ENCODE data around the gene ZCCHC14.
"Not testable (repeated sequence)": the region's sequence is repeated elsewhere in the genome, so short reads cannot be mapped to it uniquely, and the experiment has no call there.

Gene ZCCHC14

DNA sequence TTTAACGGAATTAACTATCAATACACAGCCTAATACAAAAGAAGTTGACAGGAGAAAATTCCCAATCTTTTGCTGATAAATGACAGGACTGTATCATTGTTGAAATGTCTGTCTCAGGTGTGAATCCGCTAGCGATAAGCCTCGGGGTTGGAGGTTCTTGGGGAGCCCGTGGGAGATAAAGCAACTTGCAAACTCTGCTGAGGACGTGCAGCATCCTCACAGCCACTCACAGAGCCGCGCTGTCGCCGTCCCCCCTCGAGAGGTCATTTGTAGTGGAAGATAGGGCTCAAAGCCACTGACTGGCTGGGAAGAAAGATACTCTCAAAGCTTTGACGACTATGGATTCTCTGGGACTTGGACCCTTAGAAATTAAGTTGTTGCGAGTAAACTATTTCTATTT is 83.7 kb downstream of the ZCCHC14 start:
- peaks cover 15% of the 10 kb centered on the region for H3K36me3 ChIP-seq (ENCODE audit: insufficient read depth, low read length)
- no peak overlapping the region for H3K9ac ChIP-seq (ENCODE audit: low read depth, low read length)
- H3K4me1 ChIP-seq (ENCODE audit: insufficient read depth, low read length): no peaks in the 10 kb centered on the region
- H3K9me3 ChIP-seq (ENCODE audit: control insufficient read depth, insufficient read depth, low read length): no peaks in the 10 kb centered on the region

DNA sequence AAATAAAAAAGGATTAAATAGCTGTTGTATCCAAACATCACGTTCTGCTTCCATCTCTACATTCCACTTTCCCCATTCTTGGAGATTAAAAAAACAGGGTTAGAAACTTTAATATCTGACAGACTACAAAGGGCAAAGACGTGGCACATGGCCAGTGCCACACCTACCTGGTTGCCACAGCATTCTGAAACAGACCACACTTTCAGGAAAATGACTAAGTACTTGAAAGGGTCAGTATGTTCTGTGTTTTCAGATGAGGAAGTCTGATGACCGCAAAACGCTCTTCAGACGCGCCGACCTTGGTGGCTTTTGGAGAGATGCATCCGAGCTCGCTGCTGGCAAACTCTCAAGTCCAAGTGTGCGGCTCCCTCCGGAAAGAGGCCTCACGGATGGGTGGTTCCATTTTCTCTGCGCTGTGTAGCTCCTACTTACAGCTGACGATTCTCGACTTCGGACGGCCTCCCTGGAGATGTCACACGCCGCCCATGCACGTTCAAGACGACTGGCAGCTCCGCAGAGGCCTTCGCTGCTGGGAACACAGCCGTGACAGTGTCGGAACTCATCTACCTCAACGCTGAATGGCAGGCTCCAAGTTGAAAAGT is 85.2 kb downstream of the ZCCHC14 start:
- no peak overlapping the region for H3K9ac ChIP-seq (ENCODE audit: low read depth, low read length)
- no peaks in the 10 kb centered on the region for H3K4me1 ChIP-seq (ENCODE audit: insufficient read depth, low read length)
- H3K36me3 ChIP-seq (ENCODE audit: insufficient read depth, low read length): peaks cover 20% of the 10 kb centered on the region
- no peaks in the 10 kb centered on the region for H3K9me3 ChIP-seq (ENCODE audit: control insufficient read depth, insufficient read depth, low read length)

DNA sequence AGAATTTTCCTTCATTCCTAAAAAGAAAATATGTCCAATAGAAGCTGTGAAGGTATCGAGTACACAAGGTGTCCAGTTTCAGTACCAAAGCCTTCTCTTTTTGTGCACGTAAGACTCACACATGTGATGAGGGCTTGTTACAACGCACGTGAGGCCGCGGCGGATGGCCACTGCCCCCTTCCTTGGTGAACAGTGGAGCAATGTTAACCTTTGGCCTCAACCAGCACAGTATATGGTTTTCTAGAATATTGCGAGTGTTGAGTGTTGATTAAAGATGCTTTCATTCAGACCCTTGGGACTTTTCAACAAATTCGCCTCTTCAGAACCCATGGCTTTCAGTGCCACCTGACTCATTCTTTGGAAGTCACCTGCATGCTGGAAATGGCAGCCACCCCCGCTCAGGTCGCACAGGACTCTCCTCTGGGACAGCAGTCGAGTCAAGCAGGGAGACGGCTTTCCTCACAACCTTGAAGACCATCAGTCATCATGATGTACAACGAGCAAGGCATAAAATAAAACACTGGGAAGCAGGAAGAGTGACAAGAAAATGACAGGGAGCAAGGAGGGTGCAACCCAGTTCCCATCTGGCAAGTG is 86.2 kb downstream of the ZCCHC14 start:
- Histone ChIP-seq H3K36me3 (ENCODE audit: insufficient read depth, low read length) (peaks cover 20% of the 10 kb centered on the region; the same call in 1 of the 2 replicates), H3K9ac (ENCODE audit: low read depth, low read length) (no peak overlapping the region), H3K4me1 (ENCODE audit: insufficient read depth, low read length) (no peaks in the 10 kb centered on the region), H3K9me3 (ENCODE audit: control insufficient read depth, insufficient read depth, low read length) (no peaks in the 10 kb centered on the region)

DNA sequence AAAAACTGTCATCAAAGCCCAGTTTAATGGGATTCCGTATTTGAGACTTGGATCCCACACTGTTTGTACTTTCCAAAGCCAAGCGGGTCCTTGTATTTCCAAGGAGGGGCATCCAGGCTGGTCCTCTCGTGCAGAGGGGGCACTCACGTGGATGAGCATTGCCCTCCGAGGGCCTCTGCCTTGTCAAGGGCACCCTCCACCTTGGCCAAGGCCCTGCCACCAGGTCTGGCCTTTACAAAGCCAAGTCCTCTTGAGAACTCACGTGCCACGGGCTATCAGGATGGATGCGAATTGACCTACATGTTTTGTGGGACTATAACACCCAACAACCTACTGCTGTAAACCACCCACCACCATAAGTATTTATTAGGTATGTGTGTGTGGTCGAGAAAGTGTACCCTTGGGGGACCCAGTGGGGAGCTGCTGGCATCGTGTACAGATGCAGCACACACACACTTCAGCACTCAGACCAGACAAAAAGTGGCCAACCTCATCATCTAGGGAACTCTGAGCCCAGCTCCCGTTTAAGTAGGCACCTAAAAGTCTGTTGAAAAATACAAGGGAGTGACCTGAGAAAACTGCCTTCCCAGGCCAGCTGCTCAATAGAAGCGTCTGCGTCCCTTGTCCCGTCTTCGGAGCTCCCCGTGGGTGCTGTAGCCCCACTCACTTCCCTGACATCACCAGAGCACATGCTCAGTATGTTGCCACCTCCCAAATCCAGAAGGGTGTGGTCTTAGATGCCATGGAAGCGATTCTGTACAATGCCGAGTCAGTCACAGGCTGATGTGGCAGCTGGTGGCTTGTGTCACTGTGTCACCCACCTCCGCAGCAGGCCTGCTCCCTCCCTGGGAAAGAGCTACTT is 87.8 kb downstream of the ZCCHC14 start:
- Histone ChIP-seq H3K9me3 (ENCODE audit: control insufficient read depth, insufficient read depth, low read length) (no peaks in the 10 kb centered on the region), H3K9ac (ENCODE audit: low read depth, low read length) (no peak overlapping the region), H3K4me1 (ENCODE audit: insufficient read depth, low read length) (no peaks in the 10 kb centered on the region), H3K36me3 (ENCODE audit: insufficient read depth, low read length) (peaks cover 20% of the 10 kb centered on the region; the same call in 1 of the 2 replicates)

DNA sequence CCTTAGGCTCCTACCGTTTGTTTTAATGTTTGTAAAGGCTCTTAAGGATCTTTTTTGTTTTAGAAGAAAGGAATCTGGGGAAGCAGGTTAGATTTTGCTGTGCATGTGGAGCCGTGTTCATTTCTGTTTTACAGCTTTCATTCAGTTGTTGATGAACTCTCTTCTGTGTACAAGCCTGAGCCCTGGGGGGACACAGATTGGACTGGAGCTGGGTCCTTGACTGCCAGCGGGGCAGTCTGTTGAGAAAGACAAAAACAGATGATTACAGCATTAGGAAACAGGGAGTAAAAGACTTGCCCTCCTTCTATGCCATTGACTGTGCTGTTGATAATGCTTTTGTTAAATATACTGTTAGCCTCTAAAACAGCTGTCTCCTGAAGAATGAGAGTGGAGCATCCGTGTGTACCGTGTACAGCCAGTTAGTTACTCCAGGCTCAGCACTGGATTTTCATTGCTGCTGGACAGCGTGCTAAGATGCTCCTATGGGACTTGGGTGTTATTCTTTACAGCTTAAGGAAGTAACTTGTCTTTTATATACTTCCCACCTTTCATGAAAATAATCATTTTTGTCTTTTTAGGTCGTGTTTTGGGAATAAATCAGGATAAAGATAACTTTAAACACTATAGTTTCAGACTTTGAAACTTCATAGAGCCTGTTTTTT is 97.5 kb downstream of the ZCCHC14 start:
- H3K9me3 ChIP-seq (ENCODE audit: control insufficient read depth, insufficient read depth, low read length): no peaks in the 10 kb centered on the region
- no peak overlapping the region for H3K9ac ChIP-seq (ENCODE audit: low read depth, low read length)
- peaks cover 3% of the 10 kb centered on the region for H3K36me3 ChIP-seq (ENCODE audit: insufficient read depth, low read length)
- 0 out of 2 replicates have a peak, but pooled peaks cover 6% of the 10 kb centered on the region for H3K4me1 ChIP-seq (ENCODE audit: insufficient read depth, low read length)

DNA sequence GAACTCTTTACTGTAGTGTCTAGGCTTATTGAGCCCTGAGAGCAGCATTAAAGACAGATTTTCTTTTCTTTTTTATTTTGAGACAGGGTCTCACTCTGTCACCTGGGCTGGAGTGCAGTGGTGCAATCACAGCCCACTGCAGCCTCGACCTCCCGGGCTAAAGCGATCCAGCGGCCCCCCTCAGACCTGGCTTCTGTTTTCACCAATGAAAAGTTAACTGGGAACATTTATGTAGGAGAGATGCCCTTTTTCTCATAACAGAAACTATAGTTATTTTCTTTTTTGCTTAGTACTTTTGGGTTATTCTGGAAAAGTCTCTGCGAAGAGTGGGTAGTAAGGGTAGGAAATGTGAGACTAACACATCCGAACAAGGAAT is 99.2 kb downstream of the ZCCHC14 start:
- peak overlapping the region; percentile 46; the same call in 1 of the 2 replicates for H3K9ac ChIP-seq (ENCODE audit: low read depth, low read length)
- H3K4me1 ChIP-seq (ENCODE audit: insufficient read depth, low read length): 0 out of 2 replicates have a peak, but pooled peaks cover 6% of the 10 kb centered on the region

DNA sequence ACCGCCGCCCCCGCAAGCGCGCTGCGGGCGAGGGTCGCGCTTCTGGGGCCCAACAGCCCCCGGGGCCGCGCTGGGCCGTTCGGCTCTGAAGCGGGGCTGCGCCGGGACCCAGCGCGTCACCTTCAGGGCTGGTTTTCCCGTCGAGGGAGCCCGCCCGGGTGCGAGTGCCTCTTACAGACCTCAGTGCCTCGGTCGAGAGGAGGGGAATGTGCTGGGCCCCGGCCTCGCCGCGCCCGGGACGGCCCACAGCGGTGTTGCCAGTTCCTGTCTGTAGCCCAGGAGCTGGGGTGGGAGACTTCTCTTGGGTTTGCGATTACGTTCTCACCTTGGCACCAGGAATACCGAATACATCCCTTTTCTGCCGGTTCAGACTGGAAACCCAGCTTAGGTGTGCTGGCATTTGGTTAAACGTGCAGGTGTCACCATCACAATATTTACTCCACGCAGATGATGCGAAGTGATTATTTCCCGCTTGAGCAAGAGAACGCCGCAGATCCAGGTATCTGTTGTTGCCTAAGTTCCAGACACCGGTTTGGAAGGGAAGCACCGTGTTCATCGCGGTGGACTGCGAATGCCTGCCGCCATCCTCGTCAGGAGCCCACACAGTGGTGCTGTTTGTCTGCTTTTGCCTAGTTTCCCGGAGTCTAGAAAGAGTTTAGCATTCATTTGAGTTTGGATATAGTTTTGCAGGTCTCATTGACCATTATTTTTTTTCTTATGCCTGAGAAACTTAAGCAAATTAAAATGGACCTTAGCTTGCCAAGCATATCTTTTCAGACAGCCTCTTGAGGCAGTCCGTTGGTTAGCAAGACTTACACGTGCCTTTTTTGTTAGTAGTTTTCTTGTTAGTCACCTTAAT is 99.8 kb downstream of the ZCCHC14 start:
- Histone ChIP-seq H3K4me1 (ENCODE audit: insufficient read depth, low read length) (0 out of 2 replicates have a peak, but pooled peaks cover 7% of the 10 kb centered on the region), H3K36me3 (ENCODE audit: insufficient read depth, low read length) (no peaks in the 10 kb centered on the region; the same call in 1 of the 2 replicates), H3K9me3 (ENCODE audit: control insufficient read depth, insufficient read depth, low read length) (no peaks in the 10 kb centered on the region), H3K9ac (ENCODE audit: low read depth, low read length) (peak overlapping the region; percentile 46; the same call in 1 of the 2 replicates)

More for the DNA sequence above, 99.2 kb downstream of the ZCCHC14 start:
- H3K9me3 ChIP-seq (ENCODE audit: control insufficient read depth, insufficient read depth, low read length): no peaks in the 10 kb centered on the region
- no peaks in the 10 kb centered on the region; the same call in 1 of the 2 replicates for H3K36me3 ChIP-seq (ENCODE audit: insufficient read depth, low read length)

DNA sequence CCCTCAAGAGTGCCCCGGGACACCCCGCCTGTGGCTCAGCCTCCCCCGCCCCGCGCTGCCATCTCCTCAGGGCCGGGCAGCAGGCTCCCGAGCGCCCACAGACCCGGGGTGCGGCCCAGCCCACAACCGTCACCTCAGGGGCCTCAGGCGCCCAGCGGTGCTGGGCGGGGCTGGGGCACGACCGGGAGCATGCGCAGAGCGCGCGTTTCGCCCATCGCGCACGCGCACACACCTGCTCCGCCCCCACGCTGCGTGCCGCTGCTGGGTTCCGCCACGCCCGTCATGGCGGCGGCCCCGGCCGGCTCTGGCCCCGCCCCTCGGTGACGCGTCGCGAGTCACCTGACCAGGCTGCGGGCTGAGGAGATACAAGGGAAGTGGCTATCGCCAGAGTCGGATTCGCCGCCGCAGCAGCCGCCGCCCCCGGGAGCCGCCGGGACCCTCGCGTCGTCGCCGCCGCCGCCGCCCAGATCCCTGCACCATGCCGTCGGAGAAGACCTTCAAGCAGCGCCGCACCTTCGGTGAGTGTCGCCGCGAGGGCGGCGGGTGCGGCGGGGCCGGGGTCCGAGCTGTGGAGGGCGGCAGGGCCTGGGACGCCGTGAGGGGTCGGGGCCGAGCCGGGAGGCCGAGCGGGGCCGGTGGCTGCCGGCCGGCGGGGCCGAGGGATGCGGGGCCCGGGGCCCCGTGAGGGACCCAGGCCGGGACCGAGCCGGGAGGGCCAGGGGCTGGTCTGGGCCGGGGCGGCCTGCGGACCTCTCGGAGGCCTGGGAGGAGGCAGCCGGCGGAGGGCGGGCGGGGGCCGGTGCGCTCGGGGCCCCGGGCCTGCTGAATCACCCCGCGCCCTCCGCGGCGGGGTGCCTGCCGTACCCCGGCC is 100.6 kb downstream of the ZCCHC14 start, which contains the start of gene MAP1LC3B:
Gene MAP1LC3B, plus strand, starts transcription at position 387 of the 871 bp plus-strand sequence. Its CDS starts 92 bp downstream, at position 479.
- H3K36me3 ChIP-seq (ENCODE audit: insufficient read depth, low read length): no peaks in the 10 kb centered on the region; the same call in 1 of the 2 replicates
- H3K9ac ChIP-seq (ENCODE audit: low read depth, low read length): peak within 1 kb of the TSS; percentile 77
- H3K4me1 ChIP-seq (ENCODE audit: insufficient read depth, low read length): 0 out of 2 replicates have a peak, but pooled peaks cover 10% of the 10 kb centered on the region
- no peaks in the 10 kb centered on the region for H3K9me3 ChIP-seq (ENCODE audit: control insufficient read depth, insufficient read depth, low read length)

DNA sequence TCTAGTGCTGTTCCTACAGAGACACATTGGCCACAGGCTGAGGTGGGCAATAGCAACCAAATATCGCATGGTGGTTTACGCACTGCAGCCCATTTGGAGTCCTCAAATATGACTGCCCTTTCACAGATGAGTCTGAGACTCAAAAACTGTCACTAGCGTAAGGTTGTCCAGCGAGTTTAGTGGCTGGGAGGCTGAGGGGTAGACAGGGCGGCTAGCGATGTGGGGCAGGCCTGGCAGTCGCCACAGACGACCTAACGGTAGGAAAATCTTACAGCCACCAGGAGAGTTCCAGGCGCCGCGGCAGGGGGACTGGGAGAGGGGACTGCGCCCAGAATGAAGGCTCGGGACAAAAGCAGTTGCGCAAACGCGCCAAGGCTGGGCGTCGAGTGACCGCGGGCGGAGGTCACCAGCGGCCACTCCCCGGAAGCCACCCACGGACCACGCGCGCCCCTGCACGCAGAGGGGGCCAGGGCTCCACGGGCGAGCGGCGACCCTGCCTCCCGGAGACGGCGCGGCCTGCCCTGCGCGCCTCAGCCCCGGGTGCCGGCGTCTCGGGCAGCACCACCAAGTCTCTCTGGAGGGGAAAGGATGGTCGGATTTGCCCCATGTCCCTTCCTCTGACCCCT is 101.4 kb downstream of the ZCCHC14 start:
- H3K36me3 ChIP-seq (ENCODE audit: insufficient read depth, low read length): no peaks in the 10 kb centered on the region; the same call in 1 of the 2 replicates
- no peaks in the 10 kb centered on the region for H3K9me3 ChIP-seq (ENCODE audit: control insufficient read depth, insufficient read depth, low read length)
- H3K4me1 ChIP-seq (ENCODE audit: insufficient read depth, low read length): 0 out of 2 replicates have a peak, but pooled peaks cover 10% of the 10 kb centered on the region
- peak overlapping the region; percentile 77 for H3K9ac ChIP-seq (ENCODE audit: low read depth, low read length)

DNA sequence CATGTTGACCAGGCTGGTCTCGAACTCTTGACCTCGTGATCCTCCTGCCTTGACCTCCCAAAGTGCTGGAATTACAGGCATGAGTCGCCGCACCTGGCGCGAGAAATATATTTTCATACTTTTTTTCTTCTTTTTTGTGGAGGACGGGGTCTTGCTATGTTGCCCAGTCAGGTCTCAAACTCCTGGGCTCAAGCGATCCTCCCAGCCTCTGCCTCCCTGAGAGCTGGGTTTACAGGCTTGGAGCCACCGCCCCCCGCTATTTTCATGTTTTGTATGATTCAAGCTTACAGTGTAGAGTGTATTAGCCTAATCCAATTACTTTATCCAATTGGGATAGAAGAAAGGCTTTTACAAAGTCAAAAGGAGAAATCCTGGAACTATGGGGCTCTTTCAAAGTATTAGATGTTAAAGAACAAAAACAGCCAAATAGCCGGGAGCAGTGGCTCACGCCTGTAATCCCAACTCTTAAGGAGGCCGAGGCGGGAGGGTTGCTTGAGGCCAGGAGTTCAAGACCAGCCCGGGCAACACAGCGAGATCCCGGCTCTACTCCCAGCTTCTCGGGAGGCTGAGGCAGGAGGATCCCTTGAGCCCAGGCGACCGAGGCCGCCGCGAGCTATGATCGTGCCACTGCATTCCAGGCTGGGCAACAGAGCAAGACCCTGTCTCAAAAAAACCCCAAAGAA is 102.0 kb downstream of the ZCCHC14 start:
- Histone ChIP-seq H3K9me3 (ENCODE audit: control insufficient read depth, insufficient read depth, low read length) (no peaks in the 10 kb centered on the region), H3K9ac (ENCODE audit: low read depth, low read length) (peak overlapping the region; percentile 77; the same call in 1 of the 2 replicates), H3K4me1 (ENCODE audit: insufficient read depth, low read length) (0 out of 2 replicates have a peak, but pooled peaks cover 10% of the 10 kb centered on the region), H3K36me3 (ENCODE audit: insufficient read depth, low read length) (no peaks in the 10 kb centered on the region; the same call in 1 of the 2 replicates)

DNA sequence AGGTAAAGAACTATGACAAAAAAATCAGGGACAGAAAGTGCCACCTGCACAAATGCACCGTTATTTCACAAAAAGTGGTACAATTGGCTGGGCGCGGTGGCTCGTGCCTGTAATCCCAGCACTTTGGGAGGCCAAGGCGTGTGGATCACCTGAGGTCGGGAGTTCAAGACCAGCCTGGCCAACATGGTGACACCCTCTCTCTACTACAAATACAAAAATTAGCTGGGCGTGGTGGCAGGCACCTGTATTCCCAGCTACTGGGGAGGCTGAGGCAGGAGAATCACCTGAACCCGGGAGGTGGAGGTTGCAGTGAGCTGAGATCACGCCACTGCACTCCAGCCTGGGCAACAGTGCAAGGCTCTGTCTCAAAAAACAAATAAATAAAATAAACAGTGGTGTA is 102.9 kb downstream of the ZCCHC14 start:
- H3K4me1 ChIP-seq (ENCODE audit: insufficient read depth, low read length); H3K9ac ChIP-seq (ENCODE audit: low read depth, low read length); H3K36me3 ChIP-seq (ENCODE audit: insufficient read depth, low read length); H3K9me3 ChIP-seq (ENCODE audit: control insufficient read depth, insufficient read depth, low read length): not testable (repeated sequence)

DNA sequence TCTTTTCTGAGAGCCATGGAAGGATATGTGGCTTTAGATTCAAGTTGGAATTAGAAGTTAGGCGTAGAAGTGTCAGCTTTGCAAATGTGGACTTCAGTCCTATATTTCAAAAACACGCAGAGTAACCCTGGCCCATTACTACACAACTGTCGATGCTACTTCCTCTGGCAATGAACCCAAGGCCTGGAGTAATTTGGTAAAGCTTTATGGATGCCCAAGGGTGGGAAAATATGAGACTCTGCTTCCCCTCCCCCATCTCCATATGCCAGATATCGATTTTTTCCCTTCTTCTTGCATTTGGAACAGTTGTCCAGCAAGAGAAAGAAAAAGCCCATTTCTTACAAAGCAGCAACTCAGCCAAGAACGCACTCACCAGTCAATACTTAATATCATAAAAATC is 103.6 kb downstream of the ZCCHC14 start:
- H3K4me1 ChIP-seq (ENCODE audit: insufficient read depth, low read length): 0 out of 2 replicates have a peak, but pooled peaks cover 9% of the 10 kb centered on the region
- no peak overlapping the region for H3K9ac ChIP-seq (ENCODE audit: low read depth, low read length)
- no peaks in the 10 kb centered on the region for H3K36me3 ChIP-seq (ENCODE audit: insufficient read depth, low read length)
- no peaks in the 10 kb centered on the region for H3K9me3 ChIP-seq (ENCODE audit: control insufficient read depth, insufficient read depth, low read length)
